HL-60/S4 treated with phorbol 12-myristate 13-acetate at 8.2 ng/mL for 4 days and 3 days (cell line): Measurements from ENCODE around the gene BRI3.
"Not testable (repeated sequence)": the region's sequence is repeated elsewhere in the genome, so short reads cannot be mapped to it uniquely, and the experiment has no call there.

Experiments
- in situ Hi-C: fragments of 300-500 bp; cut with MboI; formaldehyde crosslinking; loops from 2 replicates; pipeline ENCODE4 v1.15.0; 2022; ENCODE audit warnings: low sequenced_read_pairs

Gene BRI3

DNA sequence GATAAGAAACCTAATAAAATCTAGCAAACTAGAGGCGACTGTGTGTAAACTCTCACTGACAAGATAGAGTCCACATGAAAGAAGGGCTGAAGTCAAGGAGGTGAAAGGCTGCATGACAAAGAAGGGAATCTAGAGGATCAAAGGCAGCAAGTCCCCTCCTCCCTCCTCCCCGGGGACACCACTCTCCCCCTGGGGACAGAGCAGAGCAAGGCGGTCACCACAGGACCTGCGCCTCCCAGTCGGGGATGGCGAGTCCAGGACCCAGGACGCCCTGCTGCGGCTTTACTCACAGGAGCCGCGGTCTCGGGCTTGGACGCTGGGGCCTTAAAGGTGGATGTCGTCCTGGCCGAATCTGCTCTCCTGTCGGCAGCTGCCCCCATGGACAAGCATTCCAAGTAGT lies 22.4 kb downstream of the BRI3 start:
- in situ Hi-C loops: no loop called here

DNA sequence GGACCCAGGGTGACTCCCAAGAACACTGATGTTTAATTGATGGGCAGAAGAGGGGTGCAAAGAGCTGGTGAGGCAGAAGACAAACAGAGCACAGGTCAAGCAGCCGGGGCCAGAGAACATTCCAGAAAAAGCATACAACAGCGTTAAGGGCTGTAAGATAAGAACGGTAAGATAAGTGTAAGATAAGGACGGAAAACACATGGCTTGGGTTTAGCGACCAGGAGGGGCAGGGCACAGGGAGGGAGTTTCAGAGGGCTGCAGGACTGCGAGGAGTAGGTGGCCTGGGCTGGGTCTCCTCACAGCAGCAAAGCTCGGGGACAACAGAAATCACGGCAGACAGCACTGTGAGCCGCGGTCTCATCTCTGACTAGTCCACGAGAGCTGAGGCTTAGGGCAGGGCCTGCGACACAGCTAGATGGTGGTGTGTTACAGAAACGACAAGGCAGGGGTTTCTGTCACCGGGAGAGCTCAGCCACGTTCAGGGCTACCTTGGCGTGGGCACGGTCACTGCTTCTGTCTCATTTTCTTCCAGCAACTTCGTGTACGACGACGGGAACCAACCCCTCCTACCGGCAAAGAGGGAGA lies 24.6 kb downstream of the BRI3 start:
- in situ Hi-C loops: no loop called here

DNA sequence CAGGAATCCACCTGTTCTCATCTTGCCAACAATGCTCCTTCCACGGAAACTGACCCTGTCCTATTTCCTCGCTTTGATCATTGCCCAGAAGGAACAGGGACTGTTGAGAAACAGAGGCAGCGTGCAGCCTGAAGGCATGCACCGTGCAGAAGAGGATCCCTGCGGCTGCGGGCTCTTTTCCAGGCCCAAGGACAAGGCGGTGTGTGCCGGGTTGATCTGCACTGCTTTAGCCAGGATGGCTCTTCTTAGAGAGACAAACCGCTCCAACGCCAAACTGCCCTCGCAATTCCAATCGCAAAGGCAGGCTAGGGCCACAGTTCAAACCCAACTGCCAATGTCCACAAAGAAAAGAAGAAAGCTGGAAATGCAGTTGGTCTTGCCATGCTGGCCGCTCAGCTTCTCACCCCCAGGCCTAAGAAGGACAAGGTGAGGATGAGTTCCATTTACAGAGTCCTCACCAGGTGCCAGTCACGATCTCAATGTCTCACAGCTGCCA lies 26.5 kb downstream of the BRI3 start:
- in situ Hi-C loops: no loop called here

DNA sequence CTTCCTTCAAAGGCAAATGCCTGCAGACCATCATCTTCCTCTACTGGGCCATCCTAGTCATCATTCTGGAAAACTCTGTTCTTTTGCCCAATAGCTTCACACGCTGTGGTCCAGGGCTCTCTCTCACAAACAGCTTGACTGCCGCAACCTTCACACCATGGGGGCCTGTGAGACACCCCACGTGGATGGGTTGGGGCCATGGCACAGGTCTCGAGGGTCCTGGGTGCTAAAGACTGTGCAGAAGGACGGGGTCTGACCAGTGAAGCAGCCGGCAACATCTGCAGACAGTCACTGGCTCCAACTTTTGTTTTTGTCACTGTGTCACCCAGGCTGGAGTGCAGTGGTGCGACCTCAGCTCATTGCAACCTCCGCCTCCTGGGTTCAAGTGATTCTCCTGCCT lies 28.1 kb downstream of the BRI3 start:
- in situ Hi-C loops: no loop called here

DNA sequence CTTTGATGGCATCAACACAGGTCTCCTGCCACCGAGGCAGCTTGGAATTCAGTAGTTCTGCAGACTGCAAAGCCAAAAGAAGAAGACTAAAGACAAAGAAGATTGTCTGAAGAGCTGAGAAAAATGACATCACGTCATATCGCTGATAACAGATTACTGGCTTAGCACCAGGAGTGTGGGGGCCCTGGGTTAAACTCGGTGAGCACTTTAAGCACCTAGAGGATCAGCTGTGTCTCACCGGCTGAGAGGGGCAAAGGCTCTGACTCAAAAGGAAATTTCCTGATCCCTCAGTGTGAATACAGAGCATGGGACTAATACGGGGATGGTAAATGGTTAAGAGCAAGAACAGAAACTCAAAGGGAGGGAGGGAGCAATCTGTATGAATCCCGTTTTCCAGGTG lies 30.7 kb downstream of the BRI3 start:
- in situ Hi-C loops: no loop called here

DNA sequence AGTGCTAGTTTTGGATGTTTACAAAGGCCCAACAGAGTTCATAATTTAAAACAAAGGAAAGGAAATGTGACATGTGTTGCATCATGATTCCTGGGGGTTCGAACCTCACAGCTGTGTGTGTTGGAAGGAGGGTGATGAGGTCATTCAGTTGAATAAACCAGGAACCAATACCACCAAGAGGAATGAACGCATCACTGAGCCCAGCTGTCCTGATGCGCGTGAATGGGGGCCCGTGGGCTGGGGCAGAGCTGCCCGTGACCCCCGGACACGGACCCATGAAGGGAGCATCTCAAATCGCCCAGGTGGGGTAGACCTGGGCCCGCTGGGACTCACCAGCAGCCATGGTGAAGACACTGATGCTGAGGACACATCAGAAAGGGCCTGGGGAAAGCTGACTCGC lies 33.0 kb downstream of the BRI3 start:
- in situ Hi-C loops: no loop called here

DNA sequence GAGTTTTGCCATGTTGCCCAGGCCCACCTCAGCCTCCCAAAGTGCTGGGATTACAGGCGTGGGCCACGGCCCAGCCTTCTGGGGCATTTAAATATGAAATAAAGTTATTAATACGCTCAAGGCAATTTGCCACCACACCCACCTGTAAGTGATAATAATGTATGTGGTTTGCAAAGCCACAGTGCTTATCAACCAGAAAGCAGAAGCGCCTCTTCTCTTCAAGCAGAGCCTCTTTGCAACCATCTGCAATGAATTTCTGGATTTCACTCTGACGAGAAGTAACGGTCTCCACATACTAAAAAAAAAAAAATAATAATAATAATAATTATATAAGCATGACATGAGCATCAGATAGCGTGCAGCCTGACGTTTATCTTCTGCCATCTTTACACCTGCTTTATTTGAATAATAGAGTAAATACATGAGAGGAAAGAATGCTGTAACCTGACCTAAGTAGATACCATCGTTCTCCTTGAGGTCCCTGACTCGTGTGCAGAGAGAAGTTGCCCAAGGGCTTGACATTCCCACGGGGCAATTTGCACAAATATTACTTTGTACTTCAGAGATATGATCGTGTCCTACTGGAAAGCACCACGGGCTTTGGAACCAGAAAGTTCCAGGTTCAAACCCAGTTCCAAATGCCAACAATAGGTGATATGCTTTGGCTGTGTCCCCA lies 34.0 kb downstream of the BRI3 start:
- in situ Hi-C loops: no loop called here

DNA sequence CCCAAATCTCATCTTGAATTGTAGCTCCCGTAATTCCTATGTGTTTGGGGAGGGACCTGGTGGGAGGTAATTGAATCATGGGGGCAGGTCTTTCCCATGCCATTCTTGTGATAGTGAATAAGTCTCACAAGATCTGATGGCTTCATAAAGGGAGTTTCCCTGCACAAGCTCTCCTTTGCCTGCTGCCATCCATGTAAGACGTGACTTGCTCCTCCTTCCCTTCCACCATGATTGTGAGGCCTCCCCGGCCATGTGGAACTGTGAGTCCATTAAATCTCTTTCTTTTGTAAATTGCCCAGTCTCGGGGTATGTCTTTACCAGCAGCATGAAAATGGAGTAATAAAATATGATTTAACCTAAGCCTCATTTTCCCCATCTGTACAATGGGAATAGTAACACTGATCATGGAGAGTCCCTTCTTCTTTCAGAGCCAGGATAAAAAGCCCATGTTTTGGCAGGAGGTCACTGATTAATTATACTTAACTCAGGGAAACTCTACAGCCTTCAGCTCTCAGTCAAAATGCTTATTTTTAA lies 34.6 kb downstream of the BRI3 start:
- in situ Hi-C loops: not testable (repeated sequence)

DNA sequence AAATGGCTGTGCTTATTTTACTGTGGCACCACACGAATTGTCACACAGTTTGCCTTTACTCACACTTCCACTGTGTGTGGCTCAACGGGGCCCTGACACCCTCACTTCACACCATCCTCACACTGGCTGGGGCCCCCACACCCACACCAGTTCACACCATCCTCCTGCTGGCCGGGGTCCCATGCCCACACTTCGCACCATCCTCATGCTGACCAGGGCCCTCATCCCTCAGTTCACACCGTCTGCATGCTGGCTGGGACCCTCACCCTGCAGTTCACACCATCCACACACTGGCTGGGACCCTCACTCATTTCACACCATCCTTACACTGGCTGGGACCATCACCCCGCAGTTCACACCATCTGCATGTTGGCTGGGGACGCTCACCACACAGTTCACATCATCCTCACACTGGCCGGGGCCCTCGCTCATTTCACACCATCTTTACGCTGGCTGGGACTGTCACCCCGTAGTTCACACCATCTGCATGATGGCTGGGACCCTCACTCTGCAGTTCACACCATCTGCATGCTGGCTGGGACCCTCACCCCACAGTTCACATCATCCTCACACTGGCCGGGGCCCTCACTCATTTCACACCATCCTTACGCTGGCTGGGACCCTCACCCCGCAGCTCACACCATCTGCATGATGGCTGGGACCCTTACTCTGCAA lies 36.0 kb downstream of the BRI3 start:
- in situ Hi-C loops: no loop called here

DNA sequence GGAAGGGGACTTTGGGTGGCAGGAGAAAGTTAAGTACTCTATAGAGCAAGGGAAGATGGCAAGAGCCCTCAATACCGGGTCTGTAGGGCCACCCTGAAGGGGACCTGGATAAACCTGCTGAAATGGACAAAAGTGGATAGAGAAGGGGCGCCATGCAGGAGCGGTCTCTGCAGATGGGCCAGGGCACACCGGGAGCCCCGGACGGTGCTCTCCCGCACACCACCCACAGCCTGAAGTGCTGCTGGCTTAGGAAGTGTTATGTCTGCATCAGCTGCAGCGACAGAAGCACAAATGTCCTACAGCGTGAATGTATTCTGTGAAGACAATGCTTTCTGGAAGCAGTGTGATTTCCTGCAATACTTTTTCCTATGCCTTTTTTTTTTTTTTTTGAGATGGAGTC lies 37.7 kb downstream of the BRI3 start:
- in situ Hi-C loops: no loop called here

DNA sequence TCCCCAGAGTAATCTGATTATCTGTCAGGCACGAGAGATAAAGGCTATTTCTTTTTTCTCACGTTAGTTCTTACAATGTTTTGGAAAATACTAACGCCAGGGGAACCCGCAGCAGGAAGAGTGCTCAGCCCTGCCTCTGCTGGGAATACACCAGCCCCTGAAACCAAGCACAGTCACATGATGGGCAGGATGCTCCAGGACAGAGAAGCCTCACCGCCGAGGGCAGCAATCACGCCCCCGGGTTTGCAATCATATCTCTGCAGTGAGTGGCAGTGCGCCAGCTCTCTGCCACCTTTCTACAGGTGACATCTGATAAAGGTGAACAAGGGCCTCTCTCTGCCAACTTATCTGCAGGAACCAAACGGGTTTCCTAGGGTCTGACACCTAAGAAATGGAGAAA lies 39.8 kb downstream of the BRI3 start:
- in situ Hi-C loops: no loop called here

DNA sequence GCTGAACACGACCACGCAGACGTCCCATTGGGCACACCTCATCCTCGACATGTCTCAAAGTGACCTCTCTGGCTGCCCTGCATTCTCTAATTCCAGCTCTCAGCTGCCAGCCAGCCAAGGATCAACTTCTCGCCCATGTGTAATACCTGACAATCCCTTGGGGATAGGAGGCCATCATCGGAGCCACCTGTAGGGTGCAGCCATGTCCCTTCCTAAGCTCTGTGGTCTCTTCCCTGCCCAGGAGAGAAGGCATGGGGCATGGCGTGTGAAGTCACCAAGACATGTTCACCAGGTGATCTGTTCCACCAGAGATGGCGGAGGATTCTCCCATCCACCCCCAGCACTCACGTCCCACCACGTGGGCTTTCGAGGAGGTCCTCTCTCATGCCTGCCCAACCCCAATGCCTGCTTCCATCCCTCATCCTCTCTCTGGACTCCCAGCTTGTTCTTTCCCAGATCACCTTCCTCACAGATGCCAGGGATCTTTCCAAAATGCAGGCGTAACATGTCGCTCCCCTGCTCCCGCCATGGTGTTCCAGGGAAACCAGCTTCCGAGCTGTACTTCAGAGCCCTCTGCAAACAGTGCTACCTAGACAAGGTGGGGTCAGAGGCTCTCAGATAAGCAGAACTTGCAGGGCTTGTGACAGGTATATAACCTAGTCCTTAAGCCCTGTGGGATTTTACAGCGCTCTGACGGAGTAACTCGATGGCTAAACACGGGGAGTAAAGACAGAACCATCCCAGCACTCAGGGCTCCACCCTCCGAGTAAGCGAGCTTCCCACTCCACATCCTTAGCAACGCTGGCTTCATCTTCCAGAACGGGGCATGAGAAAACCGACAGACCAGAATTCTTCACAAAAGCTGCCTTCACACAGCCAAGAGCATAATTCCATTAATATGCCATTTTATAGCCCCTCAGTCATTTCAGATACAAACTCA lies 41.1 kb downstream of the BRI3 start:
- in situ Hi-C loops: no loop called here

DNA sequence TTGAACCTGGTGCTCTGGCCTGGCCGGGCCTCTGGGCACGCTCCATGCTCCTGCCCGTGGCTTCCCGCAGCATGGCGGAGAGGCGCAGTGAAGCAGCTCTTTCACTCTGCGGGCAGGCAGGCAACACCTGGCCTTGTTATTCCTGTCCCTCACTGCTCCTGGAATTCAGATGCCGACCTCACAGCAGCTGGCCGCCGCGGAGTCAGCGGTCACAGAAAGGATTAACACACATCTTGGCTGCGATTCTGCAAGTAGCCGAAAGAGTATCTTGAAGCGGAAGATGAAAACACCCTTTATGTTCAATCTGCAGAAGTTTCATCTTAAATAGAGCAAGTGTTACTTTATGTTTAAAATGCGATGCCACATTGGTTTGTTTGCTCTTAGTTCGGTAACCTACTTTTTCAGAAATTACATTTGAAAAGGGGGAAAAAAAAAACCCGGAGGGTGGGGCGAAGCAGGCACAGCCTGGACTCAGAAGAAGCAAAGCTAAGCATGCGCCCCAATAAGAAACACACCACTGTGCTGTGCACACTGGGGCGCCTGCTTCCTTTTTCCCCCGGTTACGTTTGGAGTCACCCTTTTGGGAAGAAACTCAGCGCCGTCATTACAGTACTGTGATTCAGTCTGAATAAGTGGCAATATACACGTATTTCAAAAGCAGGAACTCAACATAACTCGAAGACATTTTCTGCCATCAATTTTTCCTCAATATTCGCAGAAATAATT lies 42.3 kb downstream of the BRI3 start:
- in situ Hi-C loops: no loop called here

DNA sequence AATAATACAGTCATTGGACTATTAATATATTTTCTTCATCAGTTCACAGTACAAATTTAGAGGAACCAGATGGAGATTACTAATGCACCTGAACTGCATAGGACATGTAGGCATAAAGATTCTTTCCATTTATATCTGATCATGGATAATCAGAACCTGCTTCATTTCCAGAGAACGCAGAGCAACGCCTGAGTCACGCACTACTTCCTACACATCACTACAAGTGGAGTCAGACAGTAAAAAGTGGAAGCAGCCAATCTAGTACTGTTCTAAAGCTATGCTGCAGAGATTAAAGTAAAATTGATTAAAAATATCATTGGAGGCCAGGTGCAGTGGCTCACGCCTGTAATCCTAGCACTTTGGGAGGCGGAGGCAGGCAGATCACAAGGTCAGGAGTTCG lies 43.3 kb downstream of the BRI3 start:
- in situ Hi-C loops: no loop called here

DNA sequence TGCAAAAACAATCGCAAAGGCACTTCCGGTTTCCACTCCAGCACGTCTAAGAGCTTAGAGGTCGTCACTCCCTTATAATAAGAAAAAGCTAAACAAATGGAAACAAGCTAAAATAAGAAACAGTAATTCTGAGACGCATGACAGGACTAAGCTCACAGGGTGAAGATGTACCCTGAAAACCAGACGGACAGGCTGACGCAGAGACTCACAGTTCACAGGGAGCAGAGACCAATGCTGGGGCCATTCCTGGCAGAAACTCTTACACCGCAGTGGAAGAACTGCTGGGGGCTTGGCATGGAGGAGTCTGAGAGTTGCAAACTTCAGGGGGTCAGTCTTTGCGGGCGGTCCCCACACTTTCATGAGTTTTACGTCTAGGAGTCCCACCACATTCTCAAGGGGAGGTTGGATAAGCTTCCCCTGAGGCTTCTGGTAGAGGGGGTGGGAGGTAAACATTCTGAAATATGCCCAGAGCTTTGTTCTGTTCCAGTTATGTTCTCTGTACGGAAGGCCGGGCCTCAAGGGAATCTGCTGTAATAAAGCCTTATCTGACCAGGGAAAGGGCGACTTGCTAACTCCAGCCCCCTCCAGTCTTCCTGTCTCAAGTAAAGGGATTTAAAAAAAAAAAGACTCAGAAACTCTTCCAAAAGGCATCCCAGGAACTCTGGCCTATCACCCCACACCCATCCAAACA lies 47.8 kb downstream of the BRI3 start:
- in situ Hi-C loops: no loop called here

DNA sequence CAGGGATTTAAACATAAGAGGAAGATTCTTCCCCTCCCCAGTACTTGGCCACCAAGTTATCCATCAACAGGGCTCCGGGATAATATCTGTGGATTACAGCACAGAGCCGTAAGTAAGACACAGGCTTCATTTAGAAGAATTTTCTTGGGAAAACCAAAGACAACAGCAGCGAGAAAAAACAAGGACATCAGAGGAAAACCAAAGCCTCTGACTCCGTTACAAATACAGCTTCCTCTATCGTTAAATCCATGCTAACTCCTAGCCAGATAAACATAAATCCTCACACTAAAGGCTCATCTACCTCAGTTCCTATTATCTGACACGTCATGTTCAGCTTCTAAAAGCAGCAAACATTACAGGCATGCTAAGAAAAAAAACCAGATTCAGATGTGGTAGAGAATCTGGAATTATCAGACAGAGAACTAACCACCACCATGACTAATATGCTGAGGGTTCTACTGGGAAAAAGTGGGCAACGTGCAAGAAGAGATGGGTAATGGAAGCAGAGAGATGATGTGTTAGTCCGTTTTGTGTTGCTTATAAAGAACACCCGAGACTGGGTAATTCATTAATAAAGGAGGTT lies 48.4 kb downstream of the BRI3 start:
- in situ Hi-C loops: no loop called here

DNA sequence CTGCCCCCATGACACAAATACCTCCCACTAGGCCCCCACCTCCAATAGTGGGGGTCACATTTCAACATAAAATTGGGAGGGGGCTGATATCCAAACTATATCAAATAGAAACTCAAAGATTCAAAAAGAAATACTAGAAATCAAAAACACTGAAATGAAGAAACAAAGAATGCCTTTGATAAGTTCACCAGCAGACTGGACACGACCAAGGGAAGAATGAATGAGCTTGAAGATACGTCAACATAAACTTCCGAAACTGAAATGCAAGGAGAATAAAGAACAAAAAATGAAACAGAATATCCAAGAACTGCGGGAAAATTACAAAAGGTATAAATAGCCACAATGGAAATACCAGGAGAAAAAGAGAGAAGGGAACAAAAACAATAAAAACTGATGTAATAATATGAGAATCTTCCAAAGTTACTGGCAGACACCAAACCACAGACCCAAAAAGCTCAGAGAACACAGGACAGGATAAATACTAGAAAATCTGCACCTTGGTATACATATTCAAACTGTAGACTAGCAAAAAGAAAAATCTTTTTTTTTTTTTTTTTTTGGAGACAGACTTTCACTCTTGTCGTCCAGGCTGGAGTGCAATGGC lies 49.5 kb downstream of the BRI3 start:
- in situ Hi-C loops: no loop called here

DNA sequence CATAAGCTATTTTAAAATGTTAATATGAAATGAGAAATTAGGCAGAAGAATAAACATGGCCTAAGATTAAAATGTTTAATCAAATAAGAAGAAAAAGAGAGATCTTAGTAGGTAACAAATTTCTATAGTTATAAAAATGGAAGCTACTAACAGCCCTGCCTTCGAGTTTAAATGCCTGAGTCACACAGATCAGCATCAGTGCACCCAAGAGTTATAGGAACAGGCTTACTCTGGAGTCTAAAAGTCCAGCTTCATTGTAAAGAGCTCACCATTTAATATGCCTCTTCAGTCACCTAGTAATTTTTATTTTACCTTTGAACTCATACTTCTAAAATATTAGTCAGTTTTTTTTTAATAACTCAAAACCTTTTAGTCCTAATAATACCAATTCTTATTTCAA lies 52.6 kb downstream of the BRI3 start:
- in situ Hi-C loops: no loop called here

DNA sequence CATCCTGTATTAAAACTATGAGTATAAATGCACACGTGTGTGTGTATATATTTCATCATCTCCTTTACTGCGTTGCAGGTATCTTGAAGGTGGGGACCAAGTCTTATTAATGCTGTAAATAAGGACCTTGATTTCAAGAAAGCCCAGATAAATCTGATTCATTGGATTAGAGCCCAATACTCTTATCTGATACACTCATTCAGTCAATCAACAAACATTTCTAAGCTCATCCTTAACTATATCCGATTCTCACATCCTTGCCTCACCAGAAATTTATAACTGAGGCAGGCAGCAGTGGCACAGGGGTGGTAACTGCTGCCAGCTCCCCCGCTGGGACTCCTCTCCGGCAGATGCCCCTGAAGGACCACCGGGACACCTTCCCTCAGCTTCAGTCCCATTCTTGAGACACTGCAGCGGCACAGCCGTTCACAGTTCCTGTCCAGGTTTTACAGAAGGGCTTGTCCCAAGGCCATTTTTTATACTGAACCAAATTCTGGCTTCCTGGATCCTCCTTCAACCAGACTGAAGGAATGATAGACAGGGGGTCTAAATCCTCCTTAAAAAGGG lies 54.0 kb downstream of the BRI3 start:
- in situ Hi-C loops: no loop called here
